Gastroesophageal sphincter (tissue), 4 donors: ENCODE data around the gene GATB. TPM values are rescaled to one million over a fixed set of nuclear protein-coding genes. Genes with fewer than 3 reads are reported as not detected.

Experiments
- ATAC-seq: fragments of 150-250 bp; one replicate; pipeline ENCODE4 v1.9.1; 2016; ENCODE audit warnings: mild to moderate bottlenecking, moderate library complexity
- H3K27ac ChIP-seq, 4 donors: fragments of 200-600 bp; sonication (generic) in 3 of 4; 1 replicate in 3 of 4; 2 replicates in 1 of 4; pipeline ENCODE4 v1.5.1; 2016 to 2019
- H3K27me3 ChIP-seq: fragments of 200-600 bp; sonication (generic); one replicate; pipeline ENCODE4 v1.5.1; 2019
- H3K36me3 ChIP-seq, 2 donors: fragments of 200-600 bp; sonication (generic); one replicate each; pipeline ENCODE4 v1.5.1; 2019; ENCODE audit warnings: control low read depth in 1 of 2
- H3K4me1 ChIP-seq, 3 donors: fragments of 200-600 bp; sonication (generic); 1 replicate in 2 of 3; 2 replicates in 1 of 3; pipeline ENCODE4 v1.5.1; 2016 to 2019; ENCODE audit warnings: control low read depth in 2 of 3
- H3K4me3 ChIP-seq, 2 donors: fragments of 200-600 bp; sonication (generic); one replicate each; pipeline ENCODE4 v1.5.1; 2019; ENCODE audit warnings: mild to moderate bottlenecking in 1 of 2, moderate library complexity in 1 of 2
- H3K9me3 ChIP-seq, 3 donors: fragments of 200-600 bp; sonication (generic); one replicate each; pipeline ENCODE4 v1.5.1; 2017 to 2019; ENCODE audit warnings: control low read depth in 2 of 3
- CTCF ChIP-seq, 4 experiments: fragments of 200-600 bp in 2 of 4; fragments of 450-650 bp in 2 of 4; sonication (generic) in 1 of 4; IDR thresholded peaks; one replicate each; pipeline ENCODE4 v1.5.1; 2017 to 2019; ENCODE audit warnings: antibody characterized with exemption in 4 of 4, mild to moderate bottlenecking in 2 of 4, moderate library complexity in 2 of 4
- EP300 ChIP-seq: sonication (generic); formaldehyde crosslinking; IDR thresholded peaks from one replicate; pipeline ENCODE4 v1.6.1; 2017; ENCODE audit warnings: antibody characterized with exemption, mild to moderate bottlenecking
- POLR2A ChIP-seq, 2 donors: fragments of 450-650 bp; IDR thresholded peaks; one replicate each; pipeline ENCODE4 v1.6.1; 2017; ENCODE audit warnings: antibody characterized with exemption in 2 of 2, mild to moderate bottlenecking in 2 of 2, moderate library complexity in 1 of 2
- POLR2AphosphoS5 ChIP-seq: sonication (generic); formaldehyde crosslinking; IDR thresholded peaks from one replicate; pipeline ENCODE4 v1.6.1; 2017; ENCODE audit warnings: antibody characterized with exemption
- WGBS, 2 donors: methylation state at CpG; one replicate each; pipeline ENCODE4 v1.1.5; 2018; ENCODE audit warnings: low coverage in 1 of 2; 5-methylcytosine and 5-hydroxymethylcytosine counted together
- total RNA-seq, 4 donors: library from RNA; depleted of rRNA; stranded (reverse); fragments of >200 nt; gene quantifications; one replicate each; pipeline ENCODE4 v1.1.0, GENCODE V29; 2016

Gene GATB
- total RNA-seq, 4 donors from 2014 or later: 10.6 to 22.4 (median 16.6) TPM

- no peaks in the 10 kb centered on the region for H3K9me3 ChIP-seq
- TF ChIP-seq CTCF (IDR thresholded peaks at IDR 0.05) (no peak), POLR2A (IDR thresholded peaks at IDR 0.05) (no peak), EP300 (no peak), POLR2AphosphoS5 (no peak)
- H3K4me1 ChIP-seq: peaks cover 0 to 7% (median 6%) of the 10 kb centered on the region in 3 donors
- 62 to 64% methylated on average over 4 to 6 of the region's 6 CpGs for WGBS, 2 donors
- H3K4me3 ChIP-seq: no peak overlapping the region
- H3K36me3 ChIP-seq: peaks cover 0 to 44% of the 10 kb centered on the region in 2 donors
- no peak overlapping the region for H3K27ac ChIP-seq
- H3K27me3 ChIP-seq: no peaks in the 10 kb centered on the region
- no peak for ATAC-seq
These were observed 10.7 kb downstream of the GATB start for GRCh38 chr4:151750156-151750555.

GRCh38 chr4:151745481-151746231 is 15.2 kb downstream of the GATB start:
- TF ChIP-seq POLR2A (IDR thresholded peaks at IDR 0.05): no peak
- no peak for TF ChIP-seq EP300
- TF ChIP-seq CTCF (IDR thresholded peaks at IDR 0.05): no peak
- TF ChIP-seq POLR2AphosphoS5: no peak
- Histone ChIP-seq H3K36me3 (peaks cover 0 to 10% of the 10 kb centered on the region in 2 donors), H3K9me3 (no peaks in the 10 kb centered on the region), H3K4me3 (no peak overlapping the region), H3K4me1 (peaks cover 0 to 7% (median 6%) of the 10 kb centered on the region in 3 donors), H3K27ac (peak overlapping the region in 1 of 4 donors; percentile 31), H3K27me3 (no peaks in the 10 kb centered on the region)
- 49 to 70% methylated on average over 1 to 5 of the region's 5 CpGs for WGBS, 2 donors
- ATAC-seq: no peak

GRCh38 chr4:151744614-151745013 is 16.2 kb downstream of the GATB start:
- Histone ChIP-seq H3K4me1 (peaks cover 0 to 7% (median 6%) of the 10 kb centered on the region in 3 donors), H3K27ac (no peak overlapping the region), H3K9me3 (no peaks in the 10 kb centered on the region), H3K36me3 (peaks cover 0 to 7% of the 10 kb centered on the region in 2 donors), H3K27me3 (no peaks in the 10 kb centered on the region), H3K4me3 (no peak overlapping the region)
- WGBS, 2 donors: 36 to 40% methylated on average over 1 of the region's 1 CpG
- TF ChIP-seq EP300: no peak
- TF ChIP-seq POLR2AphosphoS5: no peak
- TF ChIP-seq POLR2A (IDR thresholded peaks at IDR 0.05): no peak
- no peak for TF ChIP-seq CTCF (IDR thresholded peaks at IDR 0.05)
- ATAC-seq: no peak

- Histone ChIP-seq H3K9me3 (no peaks in the 10 kb centered on the region), H3K27me3 (no peaks in the 10 kb centered on the region), H3K27ac (no peak overlapping the region), H3K4me3 (no peak overlapping the region), H3K36me3 (peaks cover 0 to 7% of the 10 kb centered on the region in 2 donors), H3K4me1 (peaks cover 0 to 7% (median 6%) of the 10 kb centered on the region in 3 donors)
- 95% methylated on average over 4 of the region's 4 CpGs; no CpG with 5 or more reads in 1 of the 2 donors for WGBS, 2 donors
- TF ChIP-seq POLR2A (IDR thresholded peaks at IDR 0.05) (no peak), POLR2AphosphoS5 (no peak), CTCF (IDR thresholded peaks at IDR 0.05) (no peak), EP300 (no peak)
- ATAC-seq: no peak
These were observed 16.9 kb downstream of the GATB start for GRCh38 chr4:151743894-151744293.
